GM08714 (cell line): ENCODE measurements around the gene PTOV1.

Experiments used
- H3K4me3 ChIP-seq: fragments of 200-500 bp; sonication (Bioruptor generic); 2 replicates; pipeline ENCODE4 v1.5.1; 2014; ENCODE audit warnings: mild to moderate bottlenecking, low read length, inconsistent platforms
- ZNF274 ChIP-seq: IDR thresholded peaks from 2 replicates; pipeline ENCODE4 v1.6.1; 2012; ENCODE audit warnings: mild to moderate bottlenecking, low read depth, low read length

The PTOV1 gene

GRCh38 chr19:49850487-49851342 is at the start of gene PTOV1:
TSS of gene PTOV1 (plus strand) at chr19:49851159.
- peak within 1 kb of the TSS; percentile 64 for H3K4me3 ChIP-seq
- TF ChIP-seq ZNF274, result no peak

- no peak for TF ChIP-seq ZNF274
- H3K4me3 ChIP-seq, result no peak overlapping the region
Measured at GRCh38 chr19:49801401-49801888, 49.5 kb upstream of the PTOV1 start.

- H3K4me3 ChIP-seq, result no peak overlapping the region
- TF ChIP-seq ZNF274, result no peak
Measured at GRCh38 chr19:49801966-49802661, 48.8 kb upstream of the PTOV1 start.

GRCh38 chr19:49802836-49803528 is 48.0 kb upstream of the PTOV1 start:
- H3K4me3 ChIP-seq, result no peak overlapping the region
- no peak for TF ChIP-seq ZNF274

GRCh38 chr19:49803529-49803856 is 47.5 kb upstream of the PTOV1 start:
- TF ChIP-seq ZNF274, result no peak
- no peak overlapping the region for H3K4me3 ChIP-seq

- no peak overlapping the region for H3K4me3 ChIP-seq
- TF ChIP-seq ZNF274, result no peak
Measured at GRCh38 chr19:49805822-49806619, 44.9 kb upstream of the PTOV1 start.

GRCh38 chr19:49806620-49806959 is 44.4 kb upstream of the PTOV1 start:
- no peak overlapping the region for H3K4me3 ChIP-seq
- no peak for TF ChIP-seq ZNF274

- H3K4me3 ChIP-seq, result no peak overlapping the region
- TF ChIP-seq ZNF274, result no peak
Measured at GRCh38 chr19:49807058-49807903, 43.7 kb upstream of the PTOV1 start.

- no peak for TF ChIP-seq ZNF274
- no peak overlapping the region for H3K4me3 ChIP-seq
Measured at GRCh38 chr19:49807904-49808675, 42.9 kb upstream of the PTOV1 start.

- TF ChIP-seq ZNF274, result no peak
- H3K4me3 ChIP-seq, result peak overlapping the region; percentile 44; the same call in 1 of the 2 replicates
Measured at GRCh38 chr19:49808711-49809159, 42.2 kb upstream of the PTOV1 start.

GRCh38 chr19:49809160-49809940 is 41.6 kb upstream of the PTOV1 start:
- TF ChIP-seq ZNF274, result no peak
- H3K4me3 ChIP-seq, result peak overlapping the region; percentile 44; the same call in 1 of the 2 replicates

GRCh38 chr19:49809941-49810389 is 41.0 kb upstream of the PTOV1 start:
- TF ChIP-seq ZNF274, result no peak
- H3K4me3 ChIP-seq, result no peak overlapping the region
